ENCODE results near the gene AQP1.

The AQP1 gene

DNA sequence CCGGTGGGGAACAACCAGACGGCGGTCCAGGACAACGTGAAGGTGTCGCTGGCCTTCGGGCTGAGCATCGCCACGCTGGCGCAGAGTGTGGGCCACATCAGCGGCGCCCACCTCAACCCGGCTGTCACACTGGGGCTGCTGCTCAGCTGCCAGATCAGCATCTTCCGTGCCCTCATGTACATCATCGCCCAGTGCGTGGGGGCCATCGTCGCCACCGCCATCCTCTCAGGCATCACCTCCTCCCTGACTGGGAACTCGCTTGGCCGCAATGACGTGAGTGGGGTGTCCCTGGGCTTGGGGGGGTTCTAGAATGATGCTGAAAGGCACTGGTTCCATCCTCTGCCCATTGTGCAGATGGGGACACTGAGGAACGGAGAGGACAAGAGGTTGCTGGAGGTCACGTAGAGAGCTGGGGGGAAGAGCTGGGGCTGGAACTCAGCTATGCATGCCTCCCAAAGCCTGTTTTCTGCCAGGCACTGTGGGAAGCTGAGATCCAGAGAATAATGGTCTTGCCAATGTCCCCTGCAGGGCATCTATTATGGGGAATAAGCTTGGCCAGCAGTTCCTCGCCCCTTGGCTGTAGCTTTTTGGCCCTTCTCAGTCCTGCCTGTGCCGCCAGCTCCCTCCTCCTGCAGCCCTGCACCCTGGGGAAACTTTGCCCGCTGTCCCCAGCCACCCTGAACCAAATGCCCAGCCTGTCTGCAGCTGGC is 523 bp downstream of the AQP1 start:
- Histone ChIP-seq H3K9ac (ENCODE audit: low read length) (no peak overlapping the region), H3K36me3 (ENCODE audit: control insufficient read depth, insufficient read depth, low read length) (no peaks in the 10 kb centered on the region), H3K27me3 (ENCODE audit: control insufficient read depth, insufficient read depth, low read length) (no peaks in the 10 kb centered on the region), H3K4me1 (ENCODE audit: control insufficient read depth, insufficient read depth, low read length) (peaks cover 33% of the 10 kb centered on the region), H3K27ac (ENCODE audit: low read depth, low read length) (peak overlapping the region; percentile 81), H3K4me3 (ENCODE audit: low read length) (peak overlapping the region; percentile 64)

DNA sequence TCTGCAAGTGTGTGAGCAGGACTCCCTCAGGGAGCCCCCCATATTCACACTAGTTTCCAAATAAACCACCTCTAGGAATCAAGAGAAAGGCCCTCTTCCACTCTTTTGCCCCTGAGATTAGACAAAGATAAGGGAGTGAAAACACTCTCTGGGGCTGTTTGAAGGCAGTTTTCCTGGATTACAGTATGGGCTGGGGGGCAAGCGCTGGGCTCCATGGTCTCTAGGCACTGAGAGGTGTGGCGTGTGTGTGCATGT is 1.0 kb downstream of the AQP1 start:
- H3K4me1 ChIP-seq (ENCODE audit: control insufficient read depth, insufficient read depth, low read length) = peaks cover 33% of the 10 kb centered on the region
- peak overlapping the region; percentile 81 for H3K27ac ChIP-seq (ENCODE audit: low read depth, low read length)
- no peaks in the 10 kb centered on the region for H3K36me3 ChIP-seq (ENCODE audit: control insufficient read depth, insufficient read depth, low read length)

DNA sequence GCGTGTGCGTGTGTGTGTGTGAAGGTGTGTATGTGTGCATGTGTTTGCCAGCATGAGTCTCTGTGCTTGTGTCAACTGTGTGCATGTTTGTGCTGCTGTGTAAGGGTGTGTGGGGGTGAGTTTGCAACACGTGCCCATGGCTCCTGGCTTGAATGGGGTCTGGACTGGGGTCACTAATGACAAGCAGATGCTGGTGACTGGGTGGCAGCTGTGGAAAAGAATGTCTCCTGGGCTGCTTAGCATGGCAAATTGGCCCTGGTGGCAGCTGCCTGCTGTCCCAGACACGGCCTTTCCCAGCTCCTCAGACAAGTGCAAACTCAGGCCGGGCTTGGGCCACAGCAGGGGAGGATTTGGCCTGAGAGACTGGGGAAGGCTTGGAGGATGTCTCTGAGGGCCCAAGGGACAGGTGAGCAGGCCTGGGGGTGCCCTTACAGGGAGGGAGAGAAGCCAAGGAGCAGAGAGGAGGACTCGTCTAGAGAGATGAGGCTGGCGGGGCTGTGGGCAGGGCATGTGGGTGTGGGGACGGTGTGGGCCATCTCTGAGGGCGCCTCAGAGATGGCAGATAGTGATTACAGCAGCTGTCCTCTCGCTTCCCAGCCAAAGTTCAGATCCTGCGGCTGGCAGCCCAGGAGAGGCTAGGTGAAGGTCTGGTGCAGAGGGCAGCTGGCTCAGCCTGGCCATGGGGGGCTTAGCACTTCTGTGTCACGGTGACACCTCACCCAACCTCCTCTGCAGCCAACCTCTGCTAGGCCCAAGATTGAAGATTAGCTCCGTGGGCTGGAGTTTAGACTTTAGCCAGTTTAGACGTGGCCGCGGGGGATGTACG is 1.5 kb downstream of the AQP1 start:
- Histone ChIP-seq H3K9ac (ENCODE audit: low read length) (peak overlapping the region; percentile 13), H3K4me1 (ENCODE audit: control insufficient read depth, insufficient read depth, low read length) (peaks cover 33% of the 10 kb centered on the region), H3K36me3 (ENCODE audit: control insufficient read depth, insufficient read depth, low read length) (no peaks in the 10 kb centered on the region), H3K27me3 (ENCODE audit: control insufficient read depth, insufficient read depth, low read length) (no peaks in the 10 kb centered on the region), H3K4me3 (ENCODE audit: low read length) (peak overlapping the region; percentile 64), H3K27ac (ENCODE audit: low read depth, low read length) (peak overlapping the region; percentile 81)

More for the DNA sequence above, 1.0 kb downstream of the AQP1 start:
- no peaks in the 10 kb centered on the region for H3K27me3 ChIP-seq (ENCODE audit: control insufficient read depth, insufficient read depth, low read length)
- H3K4me3 ChIP-seq (ENCODE audit: low read length) = peak overlapping the region; percentile 64
- peak overlapping the region; percentile 13 for H3K9ac ChIP-seq (ENCODE audit: low read length)

DNA sequence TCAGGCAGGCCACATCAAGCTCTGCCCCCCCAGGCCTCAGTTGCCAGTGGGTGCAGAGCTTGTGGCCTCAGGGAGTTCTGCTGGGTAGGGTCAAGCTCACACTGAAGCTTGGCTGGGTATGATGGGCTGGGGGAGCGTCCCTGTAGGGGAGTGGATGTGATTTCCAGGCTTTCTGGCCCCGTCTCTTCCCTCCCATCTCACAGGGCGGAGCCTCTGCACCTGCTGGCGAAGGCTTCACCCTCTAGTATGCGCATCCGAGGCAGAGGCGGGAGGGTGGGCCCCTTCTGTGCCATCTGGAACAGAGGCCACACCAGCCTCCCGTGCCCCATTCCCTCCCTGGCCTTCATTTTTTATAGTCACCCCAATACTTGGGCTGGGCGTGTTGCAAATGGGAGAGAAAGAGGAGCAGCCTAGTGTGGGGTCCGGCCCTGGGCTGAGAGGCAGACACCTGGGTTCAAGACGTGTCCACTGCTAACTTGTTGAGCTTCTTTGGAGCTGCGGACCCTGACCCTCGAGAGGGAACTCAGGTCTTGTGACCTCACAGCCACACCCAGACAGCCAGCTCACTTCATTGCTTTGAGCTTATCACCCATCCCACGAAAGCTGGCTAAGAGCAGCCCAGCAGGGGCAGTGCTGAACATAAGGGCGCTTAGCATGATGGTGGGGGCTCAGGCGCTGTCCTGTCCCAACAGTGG is 2.3 kb downstream of the AQP1 start:
- H3K9ac ChIP-seq (ENCODE audit: low read length) = no peak overlapping the region
- no peaks in the 10 kb centered on the region for H3K36me3 ChIP-seq (ENCODE audit: control insufficient read depth, insufficient read depth, low read length)
- peak overlapping the region; percentile 81 for H3K27ac ChIP-seq (ENCODE audit: low read depth, low read length)
- H3K4me3 ChIP-seq (ENCODE audit: low read length) = peak overlapping the region; percentile 64
- peaks cover 33% of the 10 kb centered on the region for H3K4me1 ChIP-seq (ENCODE audit: control insufficient read depth, insufficient read depth, low read length)
- H3K27me3 ChIP-seq (ENCODE audit: control insufficient read depth, insufficient read depth, low read length) = no peaks in the 10 kb centered on the region

DNA sequence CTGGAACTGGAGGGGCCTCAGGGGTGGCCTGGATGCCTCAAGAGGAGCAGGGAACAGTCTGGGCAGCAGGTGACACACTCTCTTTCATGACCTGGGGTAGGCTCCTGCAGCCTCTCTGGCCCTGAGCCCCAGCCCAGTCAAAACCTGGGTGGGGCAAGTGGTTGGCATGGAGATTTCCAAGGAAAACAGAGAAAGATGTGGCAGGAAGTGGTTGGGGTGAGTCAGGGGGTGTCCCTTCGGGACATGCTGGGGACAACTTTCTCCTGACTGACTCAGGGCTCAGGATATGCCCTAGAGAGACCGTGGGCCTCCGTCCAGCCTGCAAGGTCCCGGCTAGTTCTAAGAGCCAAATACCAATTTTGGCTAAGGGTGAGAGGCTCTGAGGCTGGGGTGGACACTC is 2.9 kb downstream of the AQP1 start:
- Histone ChIP-seq H3K4me1 (ENCODE audit: control insufficient read depth, insufficient read depth, low read length) (peaks cover 33% of the 10 kb centered on the region), H3K27me3 (ENCODE audit: control insufficient read depth, insufficient read depth, low read length) (no peaks in the 10 kb centered on the region), H3K36me3 (ENCODE audit: control insufficient read depth, insufficient read depth, low read length) (no peaks in the 10 kb centered on the region), H3K9ac (ENCODE audit: low read length) (no peak overlapping the region), H3K4me3 (ENCODE audit: low read length) (peak overlapping the region; percentile 64), H3K27ac (ENCODE audit: low read depth, low read length) (peak overlapping the region; percentile 59)

DNA sequence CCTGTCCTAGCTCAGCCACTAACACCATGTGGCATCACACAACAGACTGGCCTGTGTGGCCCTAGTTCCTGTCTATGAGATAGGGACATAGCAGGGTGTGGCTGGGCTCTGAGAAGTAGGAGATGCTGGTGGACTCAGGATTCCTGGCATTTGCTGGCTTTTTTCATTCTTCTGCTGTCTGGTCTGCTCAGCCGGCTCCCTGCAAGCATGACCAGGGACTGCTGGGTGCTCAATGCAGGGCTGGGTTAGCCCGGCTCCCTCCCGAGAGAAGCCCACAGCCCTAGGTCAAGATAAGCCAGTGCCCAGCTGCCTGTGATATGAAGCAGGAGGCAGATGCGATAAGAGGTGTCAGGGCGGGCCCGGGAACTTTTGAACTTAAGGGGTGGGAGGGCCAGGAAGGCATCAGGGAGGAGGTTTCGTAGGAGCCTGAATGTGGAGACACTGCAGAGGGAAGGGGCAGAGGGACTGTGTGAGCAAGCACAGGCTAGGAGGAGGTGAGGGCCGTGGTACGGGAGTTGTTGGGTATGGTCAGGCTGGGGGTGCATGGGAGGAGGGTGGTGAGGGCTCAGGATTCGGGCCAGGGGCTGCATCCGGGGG is 3.5 kb downstream of the AQP1 start:
- Histone ChIP-seq H3K27ac (ENCODE audit: low read depth, low read length) (peak overlapping the region; percentile 59), H3K4me1 (ENCODE audit: control insufficient read depth, insufficient read depth, low read length) (peaks cover 30% of the 10 kb centered on the region), H3K4me3 (ENCODE audit: low read length) (peak overlapping the region; percentile 64), H3K36me3 (ENCODE audit: control insufficient read depth, insufficient read depth, low read length) (no peaks in the 10 kb centered on the region), H3K9ac (ENCODE audit: low read length) (no peak overlapping the region), H3K27me3 (ENCODE audit: control insufficient read depth, insufficient read depth, low read length) (no peaks in the 10 kb centered on the region)

DNA sequence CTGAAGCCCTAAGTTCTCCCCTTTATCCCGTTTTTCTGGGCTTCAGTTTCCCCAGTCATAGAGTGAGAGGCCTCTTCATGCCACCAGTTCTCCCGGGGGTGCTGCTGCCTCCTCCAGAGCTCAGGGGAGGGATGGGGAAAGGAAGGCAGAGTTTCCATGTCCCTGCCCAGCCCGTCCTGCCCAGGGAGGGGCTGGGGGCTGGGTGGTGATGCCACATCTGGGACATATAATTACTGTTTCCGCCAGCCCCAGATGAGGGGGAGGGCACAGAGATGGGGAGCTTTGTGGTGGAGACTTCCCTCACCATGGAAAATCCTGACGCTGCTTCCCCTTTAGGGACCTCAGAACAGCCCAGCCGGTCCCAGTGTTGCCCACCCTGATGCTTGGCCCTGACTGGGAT is 4.1 kb downstream of the AQP1 start:
- Histone ChIP-seq H3K4me3 (ENCODE audit: low read length) (no peak overlapping the region), H3K4me1 (ENCODE audit: control insufficient read depth, insufficient read depth, low read length) (peaks cover 31% of the 10 kb centered on the region), H3K9ac (ENCODE audit: low read length) (no peak overlapping the region), H3K27me3 (ENCODE audit: control insufficient read depth, insufficient read depth, low read length) (no peaks in the 10 kb centered on the region), H3K36me3 (ENCODE audit: control insufficient read depth, insufficient read depth, low read length) (no peaks in the 10 kb centered on the region), H3K27ac (ENCODE audit: low read depth, low read length) (no peak overlapping the region)

DNA sequence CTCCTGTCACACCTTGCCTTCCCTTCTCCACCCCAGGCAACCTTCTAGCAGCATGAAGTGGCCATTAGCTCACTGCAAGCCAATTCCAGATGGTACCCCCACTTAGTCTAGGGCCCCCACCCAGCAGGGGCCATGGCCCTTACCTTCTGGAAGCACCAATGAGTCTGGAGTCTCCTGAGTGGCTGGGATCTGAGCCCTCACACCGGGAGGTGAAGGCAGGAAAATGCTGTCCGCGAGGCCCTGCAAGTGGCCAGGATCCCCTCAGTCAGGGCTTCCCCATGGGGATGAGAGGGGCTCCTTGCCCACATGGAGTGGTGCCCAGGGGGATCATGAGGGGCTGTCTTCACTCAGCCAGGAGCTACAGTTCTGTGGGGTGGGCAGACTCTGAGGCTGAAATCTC is 4.6 kb downstream of the AQP1 start:
- Histone ChIP-seq H3K27me3 (ENCODE audit: control insufficient read depth, insufficient read depth, low read length) (no peaks in the 10 kb centered on the region), H3K4me3 (ENCODE audit: low read length) (no peak overlapping the region), H3K9ac (ENCODE audit: low read length) (no peak overlapping the region), H3K27ac (ENCODE audit: low read depth, low read length) (no peak overlapping the region), H3K36me3 (ENCODE audit: control insufficient read depth, insufficient read depth, low read length) (no peaks in the 10 kb centered on the region), H3K4me1 (ENCODE audit: control insufficient read depth, insufficient read depth, low read length) (peaks cover 30% of the 10 kb centered on the region)

DNA sequence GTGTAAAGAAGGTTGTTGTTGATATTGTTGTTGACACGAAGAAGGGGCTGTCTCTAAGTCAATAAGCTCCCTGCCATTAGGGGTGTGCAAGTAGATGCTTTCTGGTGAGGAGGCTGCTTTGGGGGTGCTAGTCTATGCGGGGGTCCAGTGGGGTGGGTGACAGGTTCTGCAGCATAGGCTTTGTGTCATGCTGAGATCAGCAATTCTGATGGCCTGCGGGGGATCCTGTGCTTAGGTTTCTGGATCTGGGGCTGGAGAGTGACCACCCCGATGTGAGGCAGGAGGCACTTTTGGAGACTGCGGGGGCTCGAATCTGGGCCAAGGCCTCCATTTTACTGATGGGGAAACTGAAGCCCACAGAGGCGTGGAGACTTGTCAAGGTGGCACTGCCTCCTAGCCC is 5.1 kb downstream of the AQP1 start:
- H3K9ac ChIP-seq (ENCODE audit: low read length) = no peak overlapping the region
- H3K4me3 ChIP-seq (ENCODE audit: low read length) = no peak overlapping the region
- no peak overlapping the region for H3K27ac ChIP-seq (ENCODE audit: low read depth, low read length)
- no peaks in the 10 kb centered on the region for H3K27me3 ChIP-seq (ENCODE audit: control insufficient read depth, insufficient read depth, low read length)
- H3K4me1 ChIP-seq (ENCODE audit: control insufficient read depth, insufficient read depth, low read length) = peaks cover 32% of the 10 kb centered on the region
- no peaks in the 10 kb centered on the region for H3K36me3 ChIP-seq (ENCODE audit: control insufficient read depth, insufficient read depth, low read length)

DNA sequence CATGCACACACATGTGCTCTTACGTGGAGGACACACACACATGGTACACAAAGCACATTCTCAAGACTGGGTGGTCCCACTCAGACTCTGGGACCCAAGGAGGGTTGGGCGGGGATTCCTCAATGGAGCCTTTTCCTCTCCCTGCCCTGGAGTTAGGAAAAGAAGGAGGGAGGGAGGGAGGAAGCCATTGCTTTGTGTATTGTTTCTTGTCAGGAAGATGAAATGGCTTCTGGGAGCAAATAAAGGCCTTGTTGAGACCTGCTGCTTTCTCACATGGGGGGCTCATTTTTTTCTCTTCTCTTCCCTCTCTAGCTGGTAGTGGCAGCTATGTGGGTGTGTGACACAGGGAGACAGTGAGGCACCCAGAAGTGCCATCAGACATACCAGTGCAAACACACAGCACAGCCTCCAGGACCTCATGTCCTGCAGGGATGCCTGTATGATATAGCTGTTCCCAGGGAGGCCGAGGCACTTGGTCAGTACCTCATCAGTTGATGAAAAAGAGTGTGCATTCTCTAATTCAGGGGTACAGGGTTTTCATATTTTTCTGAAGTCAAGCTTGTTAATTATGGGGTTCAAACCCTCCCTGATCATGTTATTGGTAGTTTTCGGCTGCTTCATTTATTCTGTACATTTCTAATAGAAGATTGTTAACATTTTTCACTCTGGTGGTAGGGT is 5.7 kb downstream of the AQP1 start:
- Histone ChIP-seq H3K27me3 (ENCODE audit: control insufficient read depth, insufficient read depth, low read length) (no peaks in the 10 kb centered on the region), H3K27ac (ENCODE audit: low read depth, low read length) (no peak overlapping the region), H3K4me1 (ENCODE audit: control insufficient read depth, insufficient read depth, low read length) (peaks cover 30% of the 10 kb centered on the region), H3K9ac (ENCODE audit: low read length) (no peak overlapping the region), H3K4me3 (ENCODE audit: low read length) (no peak overlapping the region), H3K36me3 (ENCODE audit: control insufficient read depth, insufficient read depth, low read length) (no peaks in the 10 kb centered on the region)

DNA sequence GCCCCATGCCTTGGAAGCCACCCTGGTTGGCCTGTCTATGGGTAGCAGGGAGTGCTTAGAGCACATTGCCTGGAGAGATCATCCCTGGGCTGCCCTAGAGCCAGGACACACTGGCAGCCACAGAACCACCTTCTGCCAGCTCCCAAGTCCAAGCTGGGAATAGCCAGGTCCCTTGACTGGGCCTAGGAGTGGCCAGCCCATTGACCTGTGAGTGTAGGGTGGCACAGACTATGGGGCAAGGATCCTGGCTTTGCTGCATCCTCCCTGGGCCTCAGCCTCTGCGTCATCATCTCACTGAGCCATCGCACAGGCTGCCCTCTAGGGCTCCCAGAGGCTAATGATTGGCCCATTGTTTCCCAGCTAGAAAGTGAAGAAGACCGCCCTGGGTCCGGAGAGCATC is 7.0 kb downstream of the AQP1 start:
- Histone ChIP-seq H3K9ac (ENCODE audit: low read length) (no peak overlapping the region), H3K27me3 (ENCODE audit: control insufficient read depth, insufficient read depth, low read length) (no peaks in the 10 kb centered on the region), H3K36me3 (ENCODE audit: control insufficient read depth, insufficient read depth, low read length) (peaks cover 4% of the 10 kb centered on the region), H3K4me1 (ENCODE audit: control insufficient read depth, insufficient read depth, low read length) (peaks cover 27% of the 10 kb centered on the region), H3K27ac (ENCODE audit: low read depth, low read length) (no peak overlapping the region), H3K4me3 (ENCODE audit: low read length) (no peak overlapping the region)

DNA sequence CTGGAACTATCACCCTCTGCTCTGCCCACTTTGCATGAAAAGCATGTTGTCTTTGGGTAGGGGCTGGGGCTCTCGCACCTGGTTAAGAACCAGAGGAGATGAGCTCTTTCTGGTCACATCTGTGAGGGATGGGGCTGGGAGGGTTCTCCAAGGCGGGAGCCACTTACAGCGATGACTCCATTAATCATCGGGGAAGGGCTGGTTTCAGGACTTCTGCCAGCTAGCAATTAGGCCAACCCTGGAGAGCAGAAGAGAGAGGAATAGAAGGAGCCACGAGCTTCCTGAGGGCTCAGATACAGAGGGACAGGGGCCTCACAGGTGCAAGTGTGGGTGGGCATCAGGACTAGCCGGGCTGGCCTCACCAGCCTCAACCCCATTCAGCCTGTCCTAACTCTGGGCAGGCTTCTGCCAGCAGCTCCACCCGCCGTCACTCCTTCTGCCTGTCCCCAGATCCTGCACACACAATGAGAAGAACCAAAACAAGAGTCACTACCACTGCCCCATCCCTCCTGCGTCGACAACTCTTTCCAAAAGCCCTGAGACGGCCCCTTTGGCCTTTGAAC is 8.4 kb downstream of the AQP1 start:
- Histone ChIP-seq H3K27ac (ENCODE audit: low read depth, low read length) (peak overlapping the region; percentile 71), H3K4me3 (ENCODE audit: low read length) (no peak overlapping the region), H3K9ac (ENCODE audit: low read length) (no peak overlapping the region), H3K4me1 (ENCODE audit: control insufficient read depth, insufficient read depth, low read length) (peaks cover 17% of the 10 kb centered on the region), H3K27me3 (ENCODE audit: control insufficient read depth, insufficient read depth, low read length) (no peaks in the 10 kb centered on the region), H3K36me3 (ENCODE audit: control insufficient read depth, insufficient read depth, low read length) (peaks cover 8% of the 10 kb centered on the region)
